ENCODE results near the gene SLC27A4.

Gene SLC27A4

DNA sequence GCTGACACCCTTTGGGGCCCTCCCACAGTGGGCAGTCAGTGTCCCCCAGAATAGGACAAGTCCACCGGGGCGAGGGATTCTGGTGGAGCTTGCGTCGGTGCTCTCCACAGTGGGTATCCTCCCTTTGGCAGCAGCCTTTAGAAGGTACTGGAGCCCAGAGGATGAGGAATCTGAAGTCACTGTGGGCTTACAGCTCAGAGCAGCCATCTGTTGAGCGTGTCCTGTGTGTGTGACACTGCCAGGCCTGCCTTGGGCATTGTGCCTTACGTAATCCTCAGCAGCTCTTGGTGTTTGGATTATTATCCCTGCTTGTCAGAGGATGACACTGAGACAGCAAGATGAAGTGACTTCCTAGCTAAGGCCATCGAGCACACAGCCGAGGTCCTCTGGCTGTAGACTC lies 43.5 kb downstream of the SLC27A4 start:
- Histone ChIP-seq H3K36me3 (ENCODE audit: control insufficient read depth in 1 of 2, insufficient read depth in 2 of 2, low read depth in 1 of 2, low read length in 2 of 2) (peaks cover 62 to 71% of the 10 kb centered on the region in 2 experiments), H3K4me1 (ENCODE audit: control insufficient read depth, insufficient read depth, low read depth, low read length) (peaks cover 6% of the 10 kb centered on the region), H3K9ac (ENCODE audit: low read length) (no peak overlapping the region), H3K4me2 (ENCODE audit: low read length, poor library complexity, severe bottlenecking) (no peak overlapping the region), H3K18ac (ENCODE audit: low read depth in 1 of 2, low read length in 2 of 2) (no peak overlapping the region), H4K8ac (ENCODE audit: low read length) (no peak overlapping the region), H3K79me1 (replicated peaks; ENCODE audit: low read length, poor library complexity, severe bottlenecking) (peaks cover 39% of the 10 kb centered on the region), H3K23ac (ENCODE audit: low read length in 2 of 2) (no peak overlapping the region), H4K91ac (ENCODE audit: low read length) (no peak overlapping the region), H3K9me3 (ENCODE audit: control insufficient read depth, low read length) (no peaks in the 10 kb centered on the region), H2AK5ac (ENCODE audit: low read length, severe bottlenecking) (no peak overlapping the region), H2BK15ac (ENCODE audit: low read depth, poor library complexity, severe bottlenecking) (no peak overlapping the region), H2BK5ac (ENCODE audit: low read depth, low read length, poor library complexity, severe bottlenecking) (no peak overlapping the region), H3K4me3 (ENCODE audit: insufficient read depth in 1 of 2, low read depth in 1 of 2, low read length in 2 of 2) (no peak overlapping the region), H2BK12ac (ENCODE audit: low read length in 2 of 2) (no peak overlapping the region), H3K27ac (ENCODE audit: low read length, poor library complexity, severe bottlenecking) (no peak overlapping the region), H3K14ac (ENCODE audit: low read length in 2 of 2) (no peak overlapping the region), H2BK120ac (ENCODE audit: low read depth, low read length) (no peak overlapping the region), H3K4ac (ENCODE audit: low read depth in 1 of 2, low read length in 2 of 2) (no peak overlapping the region), H2AFZ (ENCODE audit: low read depth, low read length) (no peak overlapping the region), H3K27me3 (ENCODE audit: control insufficient read depth in 1 of 2, insufficient read depth in 1 of 2, low read length in 2 of 2) (no peaks in the 10 kb centered on the region)
- 90% methylated on average over 8 of the region's 8 CpGs for WGBS
- no peak for DNase-seq

DNA sequence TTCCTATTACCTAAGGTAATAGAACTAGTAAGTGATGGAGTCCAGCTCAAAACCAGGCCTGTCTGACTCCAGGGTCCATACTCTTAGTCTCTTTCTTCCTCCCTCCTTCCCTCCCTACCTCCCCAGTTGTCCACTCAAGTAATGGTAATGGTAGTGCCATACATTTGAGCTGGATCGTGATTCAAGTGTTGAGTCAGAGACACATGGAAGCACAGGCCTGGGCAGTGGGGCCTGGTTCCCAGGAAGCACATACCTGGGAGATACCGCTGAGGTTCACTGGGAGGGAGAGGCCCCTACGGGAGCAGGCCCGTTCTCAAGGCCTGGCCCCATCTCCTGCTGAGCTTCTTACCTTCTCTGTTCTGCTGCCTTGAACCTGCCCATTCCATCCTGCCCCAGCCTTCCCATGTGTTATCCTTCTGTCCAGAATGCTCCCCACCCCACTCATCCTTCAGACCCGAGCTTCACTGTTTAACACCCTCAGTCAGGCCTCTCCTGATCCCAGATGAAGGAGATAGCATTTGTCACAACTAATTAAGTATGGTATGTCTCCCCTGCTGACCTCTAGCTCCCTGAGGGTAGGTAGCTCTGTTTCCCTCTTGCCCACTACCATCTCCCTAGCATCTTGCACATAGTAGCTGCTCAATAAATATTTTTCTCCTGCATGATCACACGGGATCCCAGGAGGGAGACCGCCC lies 44.6 kb downstream of the SLC27A4 start:
- WGBS, result 67% methylated on average over 5 of the region's 7 CpGs
- Histone ChIP-seq H3K27me3 (ENCODE audit: control insufficient read depth in 1 of 2, insufficient read depth in 1 of 2, low read length in 2 of 2) (no peaks in the 10 kb centered on the region), H3K79me1 (replicated peaks; ENCODE audit: low read length, poor library complexity, severe bottlenecking) (peaks cover 39% of the 10 kb centered on the region), H2BK120ac (ENCODE audit: low read depth, low read length) (no peak overlapping the region), H3K18ac (ENCODE audit: low read depth in 1 of 2, low read length in 2 of 2) (no peak overlapping the region), H3K14ac (ENCODE audit: low read length in 2 of 2) (no peak overlapping the region), H3K36me3 (ENCODE audit: control insufficient read depth in 1 of 2, insufficient read depth in 2 of 2, low read depth in 1 of 2, low read length in 2 of 2) (peaks cover 67 to 79% of the 10 kb centered on the region in 2 experiments), H3K23ac (ENCODE audit: low read length in 2 of 2) (no peak overlapping the region), H2BK15ac (ENCODE audit: low read depth, poor library complexity, severe bottlenecking) (no peak overlapping the region), H4K8ac (ENCODE audit: low read length) (no peak overlapping the region), H2BK12ac (ENCODE audit: low read length in 2 of 2) (no peak overlapping the region), H3K4ac (ENCODE audit: low read depth in 1 of 2, low read length in 2 of 2) (no peak overlapping the region), H3K27ac (ENCODE audit: low read length, poor library complexity, severe bottlenecking) (no peak overlapping the region), H3K4me2 (ENCODE audit: low read length, poor library complexity, severe bottlenecking) (no peak overlapping the region), H4K91ac (ENCODE audit: low read length) (no peak overlapping the region), H2BK5ac (ENCODE audit: low read depth, low read length, poor library complexity, severe bottlenecking) (no peak overlapping the region), H3K9me3 (ENCODE audit: control insufficient read depth, low read length) (no peaks in the 10 kb centered on the region), H2AK5ac (ENCODE audit: low read length, severe bottlenecking) (no peak overlapping the region), H3K4me1 (ENCODE audit: control insufficient read depth, insufficient read depth, low read depth, low read length) (peaks cover 6% of the 10 kb centered on the region), H3K9ac (ENCODE audit: low read length) (no peak overlapping the region), H2AFZ (ENCODE audit: low read depth, low read length) (no peak overlapping the region), H3K4me3 (ENCODE audit: insufficient read depth in 1 of 2, low read depth in 1 of 2, low read length in 2 of 2) (no peak overlapping the region)
- no peak for DNase-seq

DNA sequence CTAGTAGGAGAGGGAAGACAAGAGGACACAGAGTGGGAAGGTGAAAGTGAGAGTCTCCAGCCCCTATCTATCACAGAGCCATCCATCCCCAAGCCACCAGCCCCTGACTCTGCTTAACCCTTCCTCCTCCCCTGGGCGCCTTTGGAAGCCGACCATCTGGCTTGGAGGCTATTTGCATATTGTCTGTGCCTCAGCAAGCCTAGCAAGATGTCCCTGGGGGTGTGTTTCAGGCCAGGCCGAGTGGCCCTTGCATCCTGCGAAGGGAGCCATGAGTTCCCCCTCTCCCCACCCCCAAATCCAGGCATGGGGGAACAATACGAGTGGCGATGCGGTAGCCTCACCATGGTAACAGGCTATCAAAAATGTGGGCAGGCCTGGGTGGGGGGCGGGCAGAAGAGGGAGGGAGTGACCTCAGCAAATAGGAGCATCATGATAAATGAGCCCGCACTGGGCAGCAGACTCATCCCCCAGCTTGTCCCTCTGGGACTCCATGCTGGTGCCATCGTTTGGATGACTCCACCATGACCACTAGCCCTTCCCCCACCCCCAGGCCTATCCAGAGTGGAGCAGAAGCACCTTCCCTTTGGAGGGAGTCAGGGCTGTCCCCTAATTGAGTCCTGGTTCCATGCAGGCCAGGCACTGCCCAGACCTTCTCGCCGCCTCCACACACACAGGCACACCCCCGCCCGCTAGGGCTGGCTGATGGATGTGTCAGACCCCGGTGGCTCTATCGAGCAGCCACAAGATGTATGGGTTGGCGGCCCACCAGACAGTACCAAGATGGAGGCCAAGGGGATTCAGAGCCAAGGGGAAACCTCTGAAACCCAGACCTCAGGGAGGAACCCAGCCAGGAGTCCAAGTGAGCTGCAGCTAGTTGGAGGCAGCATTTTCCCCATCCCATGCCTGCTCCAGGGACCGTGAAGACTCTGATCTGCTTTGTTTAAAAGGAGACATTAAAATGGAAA lies 45.5 kb downstream of the SLC27A4 start:
- peaks cover 68 to 83% of the 10 kb centered on the region in 2 experiments for H3K36me3 ChIP-seq (ENCODE audit: control insufficient read depth in 1 of 2, insufficient read depth in 2 of 2, low read depth in 1 of 2, low read length in 2 of 2)
- H3K27ac ChIP-seq (ENCODE audit: low read length, poor library complexity, severe bottlenecking), result no peak overlapping the region
- H2AK5ac ChIP-seq (ENCODE audit: low read length, severe bottlenecking), result no peak overlapping the region
- WGBS, result 82% methylated on average over 17 of the region's 18 CpGs
- H2BK15ac ChIP-seq (ENCODE audit: low read depth, poor library complexity, severe bottlenecking), result no peak overlapping the region
- H3K79me1 ChIP-seq (replicated peaks; ENCODE audit: low read length, poor library complexity, severe bottlenecking), result peaks cover 35% of the 10 kb centered on the region
- no peak overlapping the region for H3K14ac ChIP-seq (ENCODE audit: low read length in 2 of 2)
- H3K9ac ChIP-seq (ENCODE audit: low read length), result no peak overlapping the region
- no peak overlapping the region for H3K4me2 ChIP-seq (ENCODE audit: low read length, poor library complexity, severe bottlenecking)
- H2BK5ac ChIP-seq (ENCODE audit: low read depth, low read length, poor library complexity, severe bottlenecking), result no peak overlapping the region
- no peak overlapping the region for H3K23ac ChIP-seq (ENCODE audit: low read length in 2 of 2)
- no peak overlapping the region for H3K4ac ChIP-seq (ENCODE audit: low read depth in 1 of 2, low read length in 2 of 2)
- H2BK12ac ChIP-seq (ENCODE audit: low read length in 2 of 2), result no peak overlapping the region
- H3K4me1 ChIP-seq (ENCODE audit: control insufficient read depth, insufficient read depth, low read depth, low read length), result peaks cover 6% of the 10 kb centered on the region
- H4K8ac ChIP-seq (ENCODE audit: low read length), result no peak overlapping the region
- H3K4me3 ChIP-seq (ENCODE audit: insufficient read depth in 1 of 2, low read depth in 1 of 2, low read length in 2 of 2), result no peak overlapping the region
- H2AFZ ChIP-seq (ENCODE audit: low read depth, low read length), result no peak overlapping the region
- no peak for DNase-seq
- H2BK120ac ChIP-seq (ENCODE audit: low read depth, low read length), result no peak overlapping the region
- H4K91ac ChIP-seq (ENCODE audit: low read length), result no peak overlapping the region
- H3K9me3 ChIP-seq (ENCODE audit: control insufficient read depth, low read length), result no peaks in the 10 kb centered on the region
- no peak overlapping the region for H3K18ac ChIP-seq (ENCODE audit: low read depth in 1 of 2, low read length in 2 of 2)
- H3K27me3 ChIP-seq (ENCODE audit: control insufficient read depth in 1 of 2, insufficient read depth in 1 of 2, low read length in 2 of 2), result peaks cover 0 to 6% of the 10 kb centered on the region in 2 experiments

DNA sequence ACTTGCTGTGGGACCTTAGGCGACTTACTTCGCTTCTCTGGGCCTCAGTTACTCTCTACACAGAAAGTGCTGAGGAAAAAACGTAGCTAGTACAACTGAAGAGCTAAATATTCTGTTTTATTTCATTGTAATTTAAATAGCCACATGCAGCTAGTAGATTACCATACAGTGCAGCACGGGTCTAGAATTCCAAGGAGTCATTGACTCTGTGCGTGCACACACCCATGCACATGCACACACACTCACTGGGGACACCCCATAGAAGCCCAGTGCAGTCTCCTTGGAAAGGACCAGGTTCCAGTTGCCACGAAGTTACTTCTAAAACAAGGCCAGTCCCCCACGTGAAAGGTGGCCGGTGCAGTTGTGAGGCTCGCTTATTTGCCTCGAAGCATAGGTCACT lies 47.8 kb downstream of the SLC27A4 start:
- H3K18ac ChIP-seq (ENCODE audit: low read depth in 1 of 2, low read length in 2 of 2), result no peak overlapping the region
- 96% methylated on average over 9 of the region's 10 CpGs for WGBS
- peaks cover 0 to 26% of the 10 kb centered on the region in 2 experiments for H3K27me3 ChIP-seq (ENCODE audit: control insufficient read depth in 1 of 2, insufficient read depth in 1 of 2, low read length in 2 of 2)
- DNase-seq, result no peak
- H2AFZ ChIP-seq (ENCODE audit: low read depth, low read length), result no peak overlapping the region
- no peak overlapping the region for H3K23ac ChIP-seq (ENCODE audit: low read length in 2 of 2)
- no peak overlapping the region for H2BK12ac ChIP-seq (ENCODE audit: low read length in 2 of 2)
- no peaks in the 10 kb centered on the region for H3K9me3 ChIP-seq (ENCODE audit: control insufficient read depth, low read length)
- H3K4me2 ChIP-seq (ENCODE audit: low read length, poor library complexity, severe bottlenecking), result no peak overlapping the region
- H3K27ac ChIP-seq (ENCODE audit: low read length, poor library complexity, severe bottlenecking), result no peak overlapping the region
- no peak overlapping the region for H3K4ac ChIP-seq (ENCODE audit: low read depth in 1 of 2, low read length in 2 of 2)
- H3K4me1 ChIP-seq (ENCODE audit: control insufficient read depth, insufficient read depth, low read depth, low read length), result peaks cover 15% of the 10 kb centered on the region
- no peak overlapping the region for H2AK5ac ChIP-seq (ENCODE audit: low read length, severe bottlenecking)
- H3K14ac ChIP-seq (ENCODE audit: low read length in 2 of 2), result no peak overlapping the region
- no peak overlapping the region for H4K91ac ChIP-seq (ENCODE audit: low read length)
- H2BK5ac ChIP-seq (ENCODE audit: low read depth, low read length, poor library complexity, severe bottlenecking), result no peak overlapping the region
- no peak overlapping the region for H3K4me3 ChIP-seq (ENCODE audit: insufficient read depth in 1 of 2, low read depth in 1 of 2, low read length in 2 of 2)
- H4K8ac ChIP-seq (ENCODE audit: low read length), result no peak overlapping the region
- H2BK15ac ChIP-seq (ENCODE audit: low read depth, poor library complexity, severe bottlenecking), result no peak overlapping the region
- H3K79me1 ChIP-seq (replicated peaks; ENCODE audit: low read length, poor library complexity, severe bottlenecking), result peaks cover 25% of the 10 kb centered on the region
- peaks cover 65 to 83% of the 10 kb centered on the region in 2 experiments for H3K36me3 ChIP-seq (ENCODE audit: control insufficient read depth in 1 of 2, insufficient read depth in 2 of 2, low read depth in 1 of 2, low read length in 2 of 2)
- H2BK120ac ChIP-seq (ENCODE audit: low read depth, low read length), result no peak overlapping the region
- H3K9ac ChIP-seq (ENCODE audit: low read length), result no peak overlapping the region

All from mesenchymal stem cell (in vitro differentiated cells and primary cell).